GM19397 (cell line): ENCODE data around the gene CCL3.
"Not testable (repeated sequence)": the region's sequence is repeated elsewhere in the genome, so short reads cannot be mapped to it uniquely, and the experiment has no call there.

Source experiments
- ATAC-seq: cut with Tn5 transposase; IDR thresholded peaks from one replicate; pipeline ENCODE4 v1.9.1; 2021; ENCODE audit warnings: mild to moderate bottlenecking, moderate library complexity; ENCODE audit not compliant: unreplicated experiment

The CCL3 gene

GRCh38 chr17:36088670-36089338 lies 1.1 kb downstream of the CCL3 start:
- ATAC-seq, result no peak

- not testable (repeated sequence) for ATAC-seq
These were observed 1.9 kb downstream of the CCL3 start for GRCh38 chr17:36087897-36088572.

- not testable (repeated sequence) for ATAC-seq
These were observed 2.5 kb downstream of the CCL3 start for GRCh38 chr17:36087471-36087870.

GRCh38 chr17:36086791-36087190 lies 3.2 kb downstream of the CCL3 start:
- no peak for ATAC-seq

- no peak for ATAC-seq
These were observed 4.2 kb downstream of the CCL3 start for GRCh38 chr17:36085765-36086164.

GRCh38 chr17:36083691-36084090 lies 6.3 kb downstream of the CCL3 start:
- not testable (repeated sequence) for ATAC-seq

GRCh38 chr17:36082482-36083120 lies 7.3 kb downstream of the CCL3 start:
- ATAC-seq, result peak; percentile 67

GRCh38 chr17:36081681-36082471 lies 8.1 kb downstream of the CCL3 start:
- peak; percentile 11 for ATAC-seq

GRCh38 chr17:36074365-36074764 lies 15.6 kb downstream of the CCL3 start:
- no peak for ATAC-seq

- ATAC-seq, result no peak
These were observed 17.4 kb downstream of the CCL3 start for GRCh38 chr17:36072431-36073121.

GRCh38 chr17:36071751-36072150 lies 18.2 kb downstream of the CCL3 start:
- ATAC-seq, result no peak

GRCh38 chr17:36070427-36070826 lies 19.5 kb downstream of the CCL3 start:
- ATAC-seq, result no peak

GRCh38 chr17:36069136-36069535 lies 20.8 kb downstream of the CCL3 start:
- no peak for ATAC-seq

- no peak for ATAC-seq
These were observed 21.4 kb downstream of the CCL3 start for GRCh38 chr17:36068524-36068923.

- ATAC-seq, result no peak
These were observed 23.5 kb downstream of the CCL3 start for GRCh38 chr17:36066365-36066985.

GRCh38 chr17:36063786-36064541 lies 26.0 kb downstream of the CCL3 start, which contains the start of gene CCL18:
Gene CCL18, plus strand, starts transcription at chr17:36064272. Its CDS starts 71 bp downstream, at chr17:36064343.
- no peak for ATAC-seq

GRCh38 chr17:36060816-36061215 lies 29.1 kb downstream of the CCL3 start:
- no peak for ATAC-seq

- ATAC-seq, result no peak
These were observed 30.5 kb downstream of the CCL3 start for GRCh38 chr17:36059406-36059805.

- no peak for ATAC-seq
These were observed 32.0 kb downstream of the CCL3 start for GRCh38 chr17:36057911-36058310.
